Measurements from ENCODE around the gene TBC1D4.
"Not testable (repeated sequence)": the region's sequence is repeated elsewhere in the genome, so short reads cannot be mapped to it uniquely, and the experiment has no call there.

TBC1D4 gene

DNA sequence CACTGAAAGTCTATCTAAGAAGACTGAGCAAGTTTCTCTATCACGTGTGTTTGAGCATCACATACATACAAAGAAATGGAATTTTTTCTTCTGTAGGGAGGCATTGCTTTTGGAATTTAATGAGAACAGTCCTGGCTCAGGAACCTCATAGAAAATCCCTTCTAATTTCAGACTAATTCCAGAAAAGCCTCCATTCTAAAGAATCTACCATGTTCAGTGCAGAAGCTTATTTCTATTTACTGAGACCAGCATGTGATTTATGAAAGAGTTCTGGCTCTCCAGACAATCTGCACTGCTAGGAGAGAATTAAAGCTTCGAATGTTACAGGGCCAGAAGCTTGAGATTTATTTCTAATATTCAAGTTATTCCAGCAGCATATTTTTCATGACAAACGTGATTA is 186.8 kb downstream of the TBC1D4 start:
- no peak for DNase-seq (ENCODE audit: low read depth in 1 of 2, low spot score in 1 of 2)

DNA sequence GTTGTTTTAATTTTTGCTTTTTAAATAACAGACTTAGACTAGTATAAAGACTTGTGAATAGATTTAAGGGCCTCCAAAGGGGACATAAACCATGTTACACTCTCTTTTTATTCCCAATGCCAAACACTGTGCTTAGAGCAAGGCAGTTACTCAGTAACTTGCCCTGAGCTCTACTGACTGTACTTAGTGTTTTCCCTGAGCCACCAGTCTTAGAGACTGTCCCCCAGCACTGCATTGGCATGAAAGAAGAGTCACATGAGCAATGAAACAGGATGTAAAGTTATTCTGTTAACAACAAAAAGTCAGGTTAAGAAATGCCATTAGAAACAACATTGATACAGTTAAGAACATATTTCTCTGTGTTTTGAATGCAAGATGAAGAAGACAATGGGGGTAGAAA is 187.9 kb downstream of the TBC1D4 start:
- no peak for DNase-seq (ENCODE audit: low read depth in 1 of 2, low spot score in 1 of 2)

DNA sequence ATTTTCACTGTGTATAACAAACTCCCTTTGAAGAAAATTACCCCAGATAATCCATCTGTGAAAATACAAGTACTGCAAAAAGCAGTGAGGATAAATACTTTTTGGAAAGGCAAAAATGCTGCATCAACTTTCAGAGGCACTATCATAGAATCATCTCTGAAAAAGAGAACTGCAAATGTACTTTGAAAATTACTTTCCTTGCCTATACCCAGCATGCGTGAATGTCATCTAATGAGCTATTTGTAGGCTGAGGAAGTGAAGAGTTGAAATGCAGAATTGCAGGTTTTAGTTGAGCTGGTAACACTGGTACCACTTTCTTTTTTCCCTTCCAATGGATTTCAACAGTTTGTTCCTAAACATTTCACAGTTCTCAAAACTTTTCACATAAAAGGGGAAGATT is 196.7 kb downstream of the TBC1D4 start:
- no peak for DNase-seq (ENCODE audit: low read depth in 1 of 2, low spot score in 1 of 2)

DNA sequence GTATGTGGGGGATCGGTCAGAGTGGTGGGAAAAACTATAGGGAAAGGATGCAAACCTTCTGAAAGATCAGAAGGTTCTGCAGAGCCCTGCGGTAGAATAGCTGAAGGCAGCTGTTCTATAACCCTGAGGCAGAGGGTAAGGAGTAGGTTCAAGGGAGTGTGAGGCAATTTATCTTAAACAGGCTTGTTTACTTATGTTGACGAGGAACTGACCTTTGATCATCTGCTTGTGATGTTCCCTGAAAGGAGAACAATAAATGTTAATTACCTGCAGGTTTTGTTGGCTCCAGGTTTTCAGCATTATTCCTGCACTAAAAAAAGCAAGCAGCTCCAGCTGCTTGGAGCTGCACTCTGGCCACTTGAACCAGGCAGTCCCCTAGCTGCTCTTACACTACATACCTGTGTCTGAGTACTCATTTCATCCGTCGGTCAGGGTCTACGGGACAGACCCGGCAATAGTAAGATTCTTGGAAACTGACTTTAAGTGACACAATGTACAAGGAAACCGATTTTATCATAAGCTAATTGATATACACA is 202.1 kb downstream of the TBC1D4 start:
- DNase-seq (ENCODE audit: low read depth in 1 of 2, low spot score in 1 of 2): no peak

DNA sequence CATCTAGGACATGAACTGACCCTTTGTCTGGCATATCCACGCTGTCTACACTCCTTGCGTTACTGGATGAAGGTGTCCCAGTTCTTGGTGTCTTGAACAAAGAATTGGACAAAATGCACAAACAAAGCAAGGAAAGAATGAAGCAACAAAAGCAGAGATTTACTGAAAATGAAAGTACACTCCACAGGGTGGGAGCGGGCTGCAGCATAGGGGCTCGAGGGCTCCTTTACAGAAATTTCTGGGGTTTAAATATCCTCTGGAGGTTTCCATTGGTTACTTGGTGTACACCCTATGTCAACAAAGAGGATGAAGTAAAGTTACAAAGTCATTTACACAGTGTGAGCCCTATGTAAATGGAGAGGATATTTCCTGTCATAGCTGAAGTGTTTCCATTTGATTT is 208.3 kb downstream of the TBC1D4 start:
- DNase-seq (ENCODE audit: low read depth in 1 of 2, low spot score in 1 of 2): not testable (repeated sequence)

DNA sequence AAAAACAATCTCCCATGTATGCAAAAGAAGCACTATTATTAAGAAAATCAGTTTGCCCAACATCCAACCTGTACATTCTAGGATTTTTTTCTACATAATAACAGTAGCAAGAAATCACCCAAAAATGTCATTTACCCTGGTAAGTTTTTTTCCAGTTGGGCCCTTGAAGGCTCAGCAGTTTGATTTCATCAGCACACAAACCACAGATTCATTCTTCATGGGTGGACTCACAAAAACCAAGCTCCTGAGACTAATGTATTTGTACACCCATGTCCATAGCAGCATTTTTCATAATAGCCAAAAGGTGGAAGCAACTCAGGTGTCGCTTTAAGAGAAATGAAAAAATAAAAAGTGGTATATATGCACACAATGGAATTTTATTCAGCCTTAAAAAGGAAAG is 210.1 kb downstream of the TBC1D4 start:
- no peak for DNase-seq (ENCODE audit: low read depth in 1 of 2, low spot score in 1 of 2)

DNA sequence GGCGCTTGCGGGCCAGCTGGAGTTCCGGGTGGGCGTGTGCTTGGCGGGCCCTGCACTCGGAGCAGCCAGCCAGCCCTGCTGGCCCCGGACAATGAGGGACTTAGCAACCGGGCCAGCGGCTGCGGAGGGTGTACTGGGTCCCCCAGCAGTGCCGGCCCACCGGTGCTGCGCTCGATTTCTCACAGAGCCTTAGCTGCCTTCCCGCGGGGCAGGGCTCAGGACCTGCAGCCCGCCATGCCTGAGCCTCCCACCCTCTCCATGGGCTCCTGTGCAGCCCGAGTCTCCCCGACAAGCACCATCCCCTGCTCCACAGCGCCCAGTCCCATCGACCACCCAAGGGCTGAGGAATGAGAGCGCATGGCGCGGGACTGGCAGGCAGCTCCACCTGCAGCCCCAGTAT is 213.5 kb downstream of the TBC1D4 start:
- DNase-seq (ENCODE audit: low read depth in 1 of 2, low spot score in 1 of 2): not testable (repeated sequence)

DNA sequence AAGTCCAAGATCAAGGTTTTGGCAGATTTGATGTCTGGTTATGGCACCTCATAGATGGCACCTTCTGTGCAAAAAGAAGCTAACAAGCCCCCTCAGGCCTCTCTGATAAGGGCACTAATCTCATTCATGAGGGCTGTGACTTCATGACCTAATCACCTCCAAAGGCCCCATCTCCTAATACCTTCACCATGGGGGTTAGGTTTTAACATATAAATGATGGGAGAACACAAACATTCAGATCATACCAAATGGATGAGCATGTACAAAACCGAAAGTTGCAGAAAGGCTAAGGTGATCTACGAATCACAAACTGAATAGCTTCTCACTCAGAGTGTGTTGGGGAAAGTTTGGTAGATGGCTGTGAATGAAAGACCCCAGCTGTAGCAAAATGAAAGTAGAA is 217.4 kb downstream of the TBC1D4 start:
- no peak for DNase-seq (ENCODE audit: low read depth in 1 of 2, low spot score in 1 of 2)

DNA sequence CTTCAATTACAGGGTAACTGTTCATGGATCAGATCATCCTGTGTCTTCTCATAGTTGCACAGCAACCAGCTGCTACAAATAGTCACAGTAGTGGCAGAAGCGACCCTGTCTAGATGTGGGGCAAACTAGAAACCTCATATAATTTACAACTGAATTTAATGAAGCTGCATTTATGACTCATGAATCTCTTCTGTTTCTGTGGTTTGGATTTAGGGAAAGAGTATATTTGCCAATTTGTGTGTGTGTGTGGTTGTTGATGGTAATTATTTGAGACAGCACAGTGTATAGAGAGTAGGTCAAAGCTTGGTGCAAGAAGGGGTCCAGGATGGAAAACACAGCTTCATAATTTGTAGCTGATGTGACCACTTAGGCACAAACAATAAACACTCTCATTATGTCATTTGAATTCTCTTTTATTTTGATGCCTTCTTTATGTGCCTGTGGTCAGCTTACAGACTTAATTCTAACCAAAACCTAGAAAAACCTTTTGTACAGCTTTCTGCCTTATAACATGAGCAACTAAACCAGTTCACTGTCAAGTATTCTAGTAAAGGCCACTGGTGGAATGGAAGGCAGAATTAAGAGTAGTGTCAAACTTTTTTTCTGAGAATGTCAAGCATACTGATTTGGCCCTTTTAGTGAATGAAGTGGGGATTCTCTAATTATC is 218.1 kb downstream of the TBC1D4 start:
- no peak for DNase-seq (ENCODE audit: low read depth in 1 of 2, low spot score in 1 of 2)

DNA sequence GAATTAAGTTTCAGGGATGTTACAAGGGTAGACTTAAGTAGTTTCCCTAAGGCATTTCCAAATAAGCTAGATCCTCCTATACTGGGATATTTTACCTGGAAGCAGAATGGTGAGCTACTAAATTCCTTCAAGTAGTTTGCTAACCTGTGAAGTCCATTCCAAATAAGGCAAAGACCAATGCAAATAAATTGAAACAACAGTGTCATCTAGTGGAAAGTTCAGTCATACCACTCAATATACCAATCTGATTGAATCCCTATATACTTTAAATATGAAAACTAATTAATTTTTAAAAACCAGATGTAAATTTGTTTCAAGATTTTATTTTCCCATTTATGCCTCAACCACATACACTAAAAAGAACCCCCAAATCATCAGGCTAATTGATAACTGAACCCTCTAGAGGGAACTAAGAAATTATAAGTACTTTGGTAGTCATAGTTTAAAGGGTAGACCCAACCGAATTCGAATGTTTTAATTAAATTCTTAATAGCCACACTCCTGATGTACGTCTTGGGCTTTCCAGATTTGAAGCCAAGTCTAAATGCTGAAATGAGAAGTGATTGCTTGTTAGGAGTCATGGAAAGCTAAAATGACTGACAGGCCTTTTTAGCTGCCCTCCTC is 223.7 kb downstream of the TBC1D4 start:
- DNase-seq (ENCODE audit: low read depth in 1 of 2, low spot score in 1 of 2): no peak

DNA sequence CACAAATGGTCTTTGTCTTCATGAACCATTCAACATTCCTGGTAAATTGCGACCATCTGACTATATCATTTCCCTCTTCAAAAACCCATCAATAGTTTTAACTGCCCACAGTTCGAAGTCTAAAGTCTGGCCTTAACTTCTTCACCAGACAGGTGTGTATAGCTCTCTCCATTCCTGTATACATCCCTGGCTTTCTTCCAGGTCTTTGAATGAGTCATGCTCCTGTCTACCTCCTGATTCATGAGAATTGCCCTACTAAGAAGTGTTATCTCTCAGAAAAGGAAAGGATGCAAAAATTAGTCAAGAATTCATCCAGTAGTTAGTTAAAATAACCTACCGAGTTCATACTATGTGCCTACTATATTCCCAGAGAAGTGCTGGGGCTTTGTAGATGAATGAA is 225.0 kb downstream of the TBC1D4 start:
- DNase-seq (ENCODE audit: low read depth in 1 of 2, low spot score in 1 of 2): no peak

DNA sequence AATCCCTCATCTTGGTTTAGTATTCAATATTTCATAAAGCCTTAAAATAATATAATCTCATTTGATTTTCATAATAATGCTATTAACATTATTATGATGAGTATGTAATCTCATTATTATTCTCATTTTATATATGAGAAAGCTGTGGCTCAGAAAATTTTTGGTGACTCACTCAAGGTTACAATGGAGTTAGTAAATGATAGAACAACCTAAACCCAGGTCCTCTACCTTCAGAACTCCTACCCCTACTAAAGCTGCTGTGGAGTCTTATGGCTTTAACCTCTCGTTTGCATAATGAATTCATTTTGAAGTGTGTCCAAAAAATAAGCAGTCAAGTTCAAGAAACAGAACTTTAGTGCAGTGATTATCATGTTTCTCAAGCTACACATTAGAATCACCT is 226.3 kb downstream of the TBC1D4 start:
- DNase-seq (ENCODE audit: low read depth in 1 of 2, low spot score in 1 of 2): no peak

DNA sequence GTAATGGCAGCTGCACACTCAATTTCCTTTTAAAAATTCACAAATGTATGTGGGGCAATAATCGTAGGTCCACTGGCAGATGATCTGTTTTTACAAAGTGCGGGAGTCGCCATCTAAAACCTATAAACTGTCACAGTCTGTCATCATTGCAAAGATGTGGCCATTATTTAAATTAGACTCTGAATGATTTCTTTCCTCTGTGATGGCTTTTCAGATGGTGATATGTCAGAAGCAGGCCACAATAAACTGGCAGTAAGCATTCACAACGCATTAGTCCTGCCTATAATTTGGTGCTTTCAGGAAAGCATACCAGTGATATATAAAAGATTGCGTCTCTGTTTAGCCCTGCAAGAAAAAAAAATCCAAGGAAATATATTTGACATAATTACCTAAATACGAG is 226.8 kb downstream of the TBC1D4 start:
- DNase-seq (ENCODE audit: low read depth in 1 of 2, low spot score in 1 of 2): no peak

DNA sequence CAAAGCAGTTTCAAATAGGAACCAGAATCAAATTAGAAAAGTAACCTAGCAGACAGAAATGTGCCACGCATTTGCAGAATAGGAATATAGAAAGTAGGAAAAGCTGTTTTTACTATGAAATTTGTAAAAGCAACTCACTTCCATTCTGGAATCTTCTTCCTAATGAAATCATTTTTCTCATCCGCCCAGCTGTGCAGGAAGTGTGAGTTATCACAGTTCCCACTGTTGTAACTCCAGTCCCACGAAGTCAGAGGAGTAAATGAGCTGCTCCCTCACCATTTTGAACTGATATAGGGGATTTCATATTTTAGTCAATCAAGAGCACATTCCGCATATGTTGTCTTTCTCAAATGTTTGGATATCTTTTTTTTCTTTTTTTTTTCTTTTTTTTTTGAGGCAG is 230.8 kb downstream of the TBC1D4 start:
- no peak for DNase-seq (ENCODE audit: low read depth in 1 of 2, low spot score in 1 of 2)

DNA sequence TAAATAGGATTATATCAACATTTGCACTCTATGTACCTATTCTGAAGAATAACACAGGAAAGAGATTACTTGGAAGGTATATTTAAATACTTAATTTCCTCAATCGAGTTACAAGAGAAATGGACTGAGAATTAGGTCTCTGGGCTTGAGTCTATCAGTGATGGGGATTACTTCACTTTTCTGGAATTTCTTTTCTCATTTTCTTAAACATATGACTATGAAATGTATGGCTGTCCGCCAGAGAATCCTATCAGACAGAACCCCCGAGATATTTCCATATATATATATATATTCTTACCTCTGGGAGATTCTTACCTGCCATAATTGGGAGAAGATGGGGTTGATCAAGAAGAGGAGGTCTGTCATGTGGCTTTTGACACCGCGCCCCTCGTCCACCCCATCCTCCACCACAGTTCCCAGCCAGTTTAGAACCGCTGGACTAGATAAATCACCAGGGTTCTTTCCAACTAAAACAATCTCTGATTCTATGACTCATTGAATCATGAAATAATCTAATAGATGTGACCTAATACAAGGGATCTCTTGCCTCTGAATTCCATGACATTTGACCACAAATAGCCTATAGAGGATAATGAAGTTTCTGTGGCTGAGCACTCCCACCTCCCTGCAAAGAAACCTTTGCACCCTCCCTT is 231.3 kb downstream of the TBC1D4 start:
- no peak for DNase-seq (ENCODE audit: low read depth in 1 of 2, low spot score in 1 of 2)

DNA sequence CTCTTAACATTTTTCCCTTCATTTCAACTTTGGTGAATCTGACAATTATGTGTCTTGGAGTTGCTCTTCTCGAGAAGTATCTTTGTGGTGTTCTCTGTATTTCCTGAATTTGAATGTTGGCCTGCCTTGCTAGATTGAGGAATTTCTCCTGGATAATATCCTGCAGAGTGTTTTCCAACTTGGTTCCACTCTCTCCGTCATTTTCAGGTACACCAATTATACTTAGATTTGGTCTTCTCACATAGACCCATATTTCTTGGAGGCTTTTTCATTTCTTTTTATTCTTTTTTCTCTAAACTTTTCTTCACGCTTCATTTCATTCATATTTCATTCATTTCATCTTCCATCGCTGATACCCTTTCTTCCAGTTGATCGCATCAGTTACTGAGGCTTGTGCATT is 236.4 kb downstream of the TBC1D4 start:
- not testable (repeated sequence) for DNase-seq (ENCODE audit: low read depth in 1 of 2, low spot score in 1 of 2)

DNA sequence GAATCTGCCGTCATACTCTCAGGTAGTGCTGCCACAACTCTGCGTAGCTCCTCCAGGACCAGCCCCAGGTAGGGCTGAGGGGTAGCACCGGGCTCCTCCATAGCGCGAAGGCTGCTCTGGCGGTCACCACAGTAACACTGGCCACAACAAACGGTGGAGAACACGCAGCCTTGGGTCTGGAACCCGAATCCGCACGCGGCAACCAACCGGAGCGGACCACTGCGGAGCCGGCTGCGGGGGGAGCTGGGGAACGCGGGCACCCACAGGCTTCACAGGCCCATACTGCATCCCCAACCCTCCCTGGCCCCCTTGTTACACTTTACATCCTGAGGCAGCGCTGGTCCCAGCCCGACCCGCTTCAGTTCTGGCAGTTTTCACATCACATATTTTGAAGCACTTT is 241.7 kb downstream of the TBC1D4 start:
- not testable (repeated sequence) for DNase-seq (ENCODE audit: low read depth in 1 of 2, low spot score in 1 of 2)

DNA sequence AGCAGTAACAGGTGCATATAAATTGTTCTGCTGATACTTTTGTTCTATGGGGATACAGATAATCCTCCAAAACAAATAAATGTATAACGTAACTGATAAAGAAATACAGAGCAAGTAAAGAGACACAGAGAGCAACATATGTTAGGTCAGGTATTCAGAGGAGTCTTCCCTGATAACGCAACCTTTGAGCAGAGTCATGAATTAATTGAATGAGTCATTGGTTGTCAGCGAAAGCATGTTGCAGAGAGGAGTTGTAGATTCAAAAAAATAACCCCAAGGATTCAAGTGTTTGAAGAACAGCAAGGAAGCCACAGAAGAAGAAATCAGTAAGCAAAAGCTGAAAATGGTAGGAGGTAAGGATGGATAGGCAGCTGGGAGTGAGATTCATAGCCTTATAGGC is 245.2 kb downstream of the TBC1D4 start:
- no peak for DNase-seq (ENCODE audit: low read depth in 1 of 2, low spot score in 1 of 2)

All from activated T-helper 1 cell treated with anti-CD3 and anti-CD28 coated beads, Interleukin-2, amount 50 U/mL, for 16 hours (primary cell).